ENCODE measurements around the gene MMP15. TPM values are rescaled to one million over a fixed set of nuclear protein-coding genes. Genes with fewer than 3 reads are reported as not detected.

Gene MMP15
- total RNA-seq, 1 experiment from 2014 or later = 55.5 TPM

GRCh38 chr16:57984443-57985203 is 40.9 kb upstream of the MMP15 start (continued):
- TF ChIP-seq JAZF1 (CRISPR knock-in tag; IDR thresholded peaks at IDR 0.05) (no peak), ATF3 (CRISPR knock-in tag; conservative IDR thresholded peaks at IDR 0.05) (no peak), ZNF121 (CRISPR knock-in tag; IDR thresholded peaks at IDR 0.05) (no peak), NR3C1 (CRISPR knock-in tag; conservative IDR thresholded peaks at IDR 0.05; ENCODE audit: low read depth) (no peak), ZBTB43 (CRISPR knock-in tag; IDR thresholded peaks at IDR 0.05) (no peak), SMAD4 (CRISPR knock-in tag; IDR thresholded peaks at IDR 0.05) (no peak), MYBL2 (CRISPR knock-in tag; IDR thresholded peaks at IDR 0.05) (no peak), FOXK1 (CRISPR knock-in tag; IDR thresholded peaks at IDR 0.05) (peak; percentile 50), CREM (CRISPR knock-in tag; IDR thresholded peaks at IDR 0.05) (no peak), TEAD1 (CRISPR knock-in tag; IDR thresholded peaks at IDR 0.05) (peak; percentile 43; the same call in 1 of the 2 replicates), FOXP4 (CRISPR knock-in tag; IDR thresholded peaks at IDR 0.05) (0 out of 2 replicates have a peak, but pooled peaks have one; percentile 51), PRDM15 (CRISPR knock-in tag; IDR thresholded peaks at IDR 0.05) (peak; percentile 42), MAX (CRISPR knock-in tag; IDR thresholded peaks at IDR 0.05) (peak; percentile 87), GABPB1 (CRISPR knock-in tag; IDR thresholded peaks at IDR 0.05) (0 out of 2 replicates have a peak, but pooled peaks have one; percentile 23), ERG (CRISPR knock-in tag; IDR thresholded peaks at IDR 0.05) (no peak), MLX (CRISPR knock-in tag; IDR thresholded peaks at IDR 0.05) (no peak), ZBTB21 (CRISPR knock-in tag; IDR thresholded peaks at IDR 0.05; ENCODE audit: borderline replicate concordance) (no peak), USF2 (CRISPR knock-in tag; IDR thresholded peaks at IDR 0.05) (no peak; the same call in 1 of the 2 replicates), ESRRA (CRISPR knock-in tag; IDR thresholded peaks at IDR 0.05; ENCODE audit: borderline replicate concordance) (0 out of 2 replicates have a peak, but pooled peaks have one; percentile 43), ZNF532 (CRISPR knock-in tag; IDR thresholded peaks at IDR 0.05; ENCODE audit: borderline replicate concordance) (no peak), EMX1 (CRISPR knock-in tag; IDR thresholded peaks at IDR 0.05) (no peak), E2F1 (CRISPR knock-in tag; IDR thresholded peaks at IDR 0.05) (peak; percentile 29; the same call in 1 of the 2 replicates)
